Astrocyte (in vitro differentiated cells and primary cell): ENCODE results near the gene TMPRSS6. TPM values are rescaled to one million over a fixed set of nuclear protein-coding genes. Genes with fewer than 3 reads are reported as not detected.

ENCODE experiments used
- DNase-seq: peaks from one replicate; pipeline ENCODE4 v3.0.0-alpha.2; 2010; ENCODE audit warnings: low read depth
- FAIRE-seq: peaks from 2 replicates; lab custom pipeline; 2011; peaks lifted over from hg19 to GRCh38; lab: Jason Lieb, UNC
- H2AFZ ChIP-seq: 2 replicates; pipeline ENCODE4 v1.6.0; 2012; ENCODE audit warnings: low read depth, low read length, inconsistent platforms
- H3K27ac ChIP-seq: 2 replicates; pipeline ENCODE4 v1.5.1; 2011; ENCODE audit warnings: low read depth, low read length, inconsistent platforms
- H3K27me3 ChIP-seq: 2 replicates; pipeline ENCODE4 v1.6.0; 2011; ENCODE audit warnings: low read length, inconsistent platforms; ENCODE audit not compliant: insufficient read depth
- H3K36me3 ChIP-seq: 2 replicates; pipeline ENCODE4 v1.5.1; 2011; ENCODE audit warnings: low read length, inconsistent platforms; ENCODE audit not compliant: insufficient read depth
- H3K4me1 ChIP-seq: 2 replicates; pipeline ENCODE4 v1.5.1; 2011; ENCODE audit warnings: low read length, inconsistent platforms; ENCODE audit not compliant: insufficient read depth
- H3K4me2 ChIP-seq: 2 replicates; pipeline ENCODE4 v1.6.0; 2012; ENCODE audit warnings: low read length, inconsistent platforms
- H3K4me3 ChIP-seq: 2 replicates; pipeline ENCODE4 v1.5.1; 2011; ENCODE audit warnings: low read depth, mild to moderate bottlenecking, low read length, inconsistent platforms; ENCODE audit not compliant: insufficient read depth
- H3K79me2 ChIP-seq: 2 replicates; pipeline ENCODE4 v1.6.0; 2012; ENCODE audit warnings: mild to moderate bottlenecking, low read length, inconsistent platforms; ENCODE audit not compliant: insufficient read depth
- H3K9ac ChIP-seq: 2 replicates; pipeline ENCODE4 v1.6.0; 2012; ENCODE audit warnings: mild to moderate bottlenecking, low read length, inconsistent platforms
- H3K9me3 ChIP-seq: 2 replicates; pipeline ENCODE4 v1.5.1; 2012; ENCODE audit warnings: low read depth, mild to moderate bottlenecking, low read length, inconsistent platforms; ENCODE audit not compliant: insufficient read depth
- H4K20me1 ChIP-seq: 2 replicates; pipeline ENCODE4 v1.6.0; 2012; ENCODE audit warnings: low read length, inconsistent platforms; ENCODE audit not compliant: insufficient read depth
- H3K27ac Mint-ChIP-seq: one replicate; pipeline ENCODE4 v1.8.0; 2021; ENCODE audit warnings: mild to moderate bottlenecking, mixed read lengths; ENCODE audit not compliant: unreplicated experiment
- H3K27me3 Mint-ChIP-seq: one replicate; pipeline ENCODE4 v1.8.0; 2021; ENCODE audit warnings: low read depth, mixed read lengths; ENCODE audit not compliant: unreplicated experiment
- H3K36me3 Mint-ChIP-seq: one replicate; pipeline ENCODE4 v1.8.0; 2021; ENCODE audit warnings: low read depth, mixed read lengths; ENCODE audit not compliant: unreplicated experiment
- H3K4me1 Mint-ChIP-seq: one replicate; pipeline ENCODE4 v1.8.0; 2021; ENCODE audit warnings: low read depth, mixed read lengths; ENCODE audit not compliant: unreplicated experiment
- H3K4me3 Mint-ChIP-seq: one replicate; pipeline ENCODE4 v1.8.0; 2021; ENCODE audit warnings: mild to moderate bottlenecking, moderate library complexity, mixed read lengths; ENCODE audit not compliant: unreplicated experiment
- H3K9me3 Mint-ChIP-seq: one replicate; pipeline ENCODE4 v1.8.0; 2021; ENCODE audit warnings: mild to moderate bottlenecking, mixed read lengths; ENCODE audit not compliant: unreplicated experiment
- CTCF ChIP-seq: IDR thresholded peaks from 2 replicates; pipeline ENCODE4 v1.5.1; 2011; ENCODE audit warnings: low read depth, mild to moderate bottlenecking, inconsistent platforms, low read length, moderate library complexity; ENCODE audit not compliant: insufficient read depth
- EZH2 ChIP-seq: IDR thresholded peaks from 2 replicates; pipeline ENCODE4 v1.6.1; 2012; ENCODE audit warnings: mild to moderate bottlenecking, low read length, inconsistent platforms; ENCODE audit not compliant: insufficient read depth
- total RNA-seq: library from RNA; stranded (reverse); gene quantifications from 2 replicates; pipeline ENCODE4 v1.2.1, GENCODE V29; 2021

Gene TMPRSS6
- total RNA-seq, 1 donor from 2014 or later = not detected

GRCh38 chr22:37084385-37084784 is 25.1 kb downstream of the TMPRSS6 start:
- FAIRE-seq = no peak
- peaks cover 7% of the 10 kb centered on the region for H3K4me1 Mint-ChIP-seq

GRCh38 chr22:37083914-37084313 is 25.6 kb downstream of the TMPRSS6 start:
- no peaks in the 10 kb centered on the region for H3K36me3 ChIP-seq
- H3K36me3 Mint-ChIP-seq = no peaks in the 10 kb centered on the region
- no peak overlapping the region for H3K4me3 ChIP-seq
- no peaks in the 10 kb centered on the region for H3K9me3 Mint-ChIP-seq
- no peak overlapping the region for H3K4me3 Mint-ChIP-seq
- no peaks in the 10 kb centered on the region for H3K4me1 ChIP-seq
- no peak for FAIRE-seq
- H3K27ac ChIP-seq = no peak overlapping the region
- peaks cover 12% of the 10 kb centered on the region for H3K4me1 Mint-ChIP-seq
- peaks cover 3% of the 10 kb centered on the region for H3K27me3 ChIP-seq
- H3K27ac Mint-ChIP-seq = no peak overlapping the region
- H3K4me2 ChIP-seq = no peak overlapping the region
- no peaks in the 10 kb centered on the region for H4K20me1 ChIP-seq
- no peak overlapping the region for H3K9ac ChIP-seq
- H3K27me3 Mint-ChIP-seq = peaks cover 49% of the 10 kb centered on the region
- TF ChIP-seq EZH2 = no peak
- TF ChIP-seq CTCF = no peak
- no peaks in the 10 kb centered on the region for H3K79me2 ChIP-seq
- no peak overlapping the region for H2AFZ ChIP-seq
- DNase-seq = no peak
- H3K9me3 ChIP-seq = no peaks in the 10 kb centered on the region

More at GRCh38 chr22:37084385-37084784, 25.1 kb downstream of the TMPRSS6 start:
- Histone ChIP-seq H4K20me1 (no peaks in the 10 kb centered on the region), H3K9ac (no peak overlapping the region), H3K79me2 (no peaks in the 10 kb centered on the region), H3K27ac (no peak overlapping the region), H2AFZ (no peak overlapping the region), H3K4me1 (no peaks in the 10 kb centered on the region), H3K4me2 (no peak overlapping the region), H3K4me3 (no peak overlapping the region), H3K36me3 (no peaks in the 10 kb centered on the region), H3K9me3 (no peaks in the 10 kb centered on the region), H3K27me3 (no peaks in the 10 kb centered on the region)
- Mint-ChIP-seq H3K27ac (no peak overlapping the region), H3K36me3 (no peaks in the 10 kb centered on the region), H3K27me3 (peaks cover 48% of the 10 kb centered on the region), H3K4me3 (no peak overlapping the region), H3K9me3 (no peaks in the 10 kb centered on the region)
- TF ChIP-seq EZH2 (no peak), CTCF (no peak)
- DNase-seq = no peak

GRCh38 chr22:37082251-37082873 is 27.2 kb downstream of the TMPRSS6 start:
- FAIRE-seq = no peak
- no peak overlapping the region for H3K9ac ChIP-seq
- H3K36me3 ChIP-seq = no peaks in the 10 kb centered on the region
- Mint-ChIP-seq H3K36me3 (no peaks in the 10 kb centered on the region), H3K4me1 (peaks cover 13% of the 10 kb centered on the region), H3K4me3 (no peak overlapping the region), H3K9me3 (no peaks in the 10 kb centered on the region), H3K27me3 (peaks cover 37% of the 10 kb centered on the region), H3K27ac (no peak overlapping the region)
- no peaks in the 10 kb centered on the region for H3K79me2 ChIP-seq
- TF ChIP-seq CTCF = no peak
- no peak for TF ChIP-seq EZH2
- H3K4me1 ChIP-seq = no peaks in the 10 kb centered on the region
- H2AFZ ChIP-seq = no peak overlapping the region
- H3K9me3 ChIP-seq = no peaks in the 10 kb centered on the region
- no peak overlapping the region for H3K27ac ChIP-seq
- H3K4me3 ChIP-seq = no peak overlapping the region
- no peak overlapping the region for H3K4me2 ChIP-seq
- H3K27me3 ChIP-seq = peaks cover 4% of the 10 kb centered on the region
- peaks cover 4% of the 10 kb centered on the region for H4K20me1 ChIP-seq
- no peak for DNase-seq
